ENCODE results near the gene CGNL1. TPM values are rescaled to one million over a fixed set of nuclear protein-coding genes. Genes with fewer than 3 reads are reported as not detected.

Gene CGNL1
- total RNA-seq, 2 donors from 2014 or later: 82.6 to 98.0 TPM

GRCh38 chr15:57597431-57597830 is 221.1 kb downstream of the CGNL1 start:
- no peaks in the 10 kb centered on the region for H3K4me1 ChIP-seq (ENCODE audit: control insufficient read depth, insufficient read depth, low read length)
- peaks cover 12% of the 10 kb centered on the region for H3K27me3 ChIP-seq (ENCODE audit: control insufficient read depth, insufficient read depth, low read length, poor library complexity, severe bottlenecking)
- H3K36me3 ChIP-seq (ENCODE audit: control insufficient read depth, insufficient read depth, low read length): no peaks in the 10 kb centered on the region
- Mint-ChIP-seq H3K27me3 (ENCODE audit: insufficient read depth) (peaks cover 20% of the 10 kb centered on the region), H3K27ac (no peak overlapping the region), H3K4me1 (no peaks in the 10 kb centered on the region), H3K4me3 (no peak overlapping the region), H3K9me3 (no peaks in the 10 kb centered on the region), H3K36me3 (ENCODE audit: low read depth) (no peaks in the 10 kb centered on the region)
- TF ChIP-seq, protein P1, sequence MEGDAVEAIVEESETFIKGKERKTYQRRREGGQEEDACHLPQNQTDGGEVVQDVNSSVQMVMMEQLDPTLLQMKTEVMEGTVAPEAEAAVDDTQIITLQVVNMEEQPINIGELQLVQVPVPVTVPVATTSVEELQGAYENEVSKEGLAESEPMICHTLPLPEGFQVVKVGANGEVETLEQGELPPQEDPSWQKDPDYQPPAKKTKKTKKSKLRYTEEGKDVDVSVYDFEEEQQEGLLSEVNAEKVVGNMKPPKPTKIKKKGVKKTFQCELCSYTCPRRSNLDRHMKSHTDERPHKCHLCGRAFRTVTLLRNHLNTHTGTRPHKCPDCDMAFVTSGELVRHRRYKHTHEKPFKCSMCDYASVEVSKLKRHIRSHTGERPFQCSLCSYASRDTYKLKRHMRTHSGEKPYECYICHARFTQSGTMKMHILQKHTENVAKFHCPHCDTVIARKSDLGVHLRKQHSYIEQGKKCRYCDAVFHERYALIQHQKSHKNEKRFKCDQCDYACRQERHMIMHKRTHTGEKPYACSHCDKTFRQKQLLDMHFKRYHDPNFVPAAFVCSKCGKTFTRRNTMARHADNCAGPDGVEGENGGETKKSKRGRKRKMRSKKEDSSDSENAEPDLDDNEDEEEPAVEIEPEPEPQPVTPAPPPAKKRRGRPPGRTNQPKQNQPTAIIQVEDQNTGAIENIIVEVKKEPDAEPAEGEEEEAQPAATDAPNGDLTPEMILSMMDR (conservative IDR thresholded peaks at IDR 0.05): no peak
- no peak overlapping the region for H3K9ac ChIP-seq (ENCODE audit: extremely low read depth, low read length, poor library complexity, severe bottlenecking)
- no peak overlapping the region for H3K4me3 ChIP-seq (ENCODE audit: low read length)
- no peak for DNase-seq
- 90 to 94% methylated on average over 2 to 3 of the region's 3 CpGs for WGBS, 2 experiments (ENCODE audit: insufficient coverage in 1 of 2, insufficient read length in 1 of 2)
- no peak overlapping the region for H3K27ac ChIP-seq (ENCODE audit: low read depth, low read length)
- H3K9me3 ChIP-seq (ENCODE audit: control insufficient read depth, low read length): no peaks in the 10 kb centered on the region

DNA sequence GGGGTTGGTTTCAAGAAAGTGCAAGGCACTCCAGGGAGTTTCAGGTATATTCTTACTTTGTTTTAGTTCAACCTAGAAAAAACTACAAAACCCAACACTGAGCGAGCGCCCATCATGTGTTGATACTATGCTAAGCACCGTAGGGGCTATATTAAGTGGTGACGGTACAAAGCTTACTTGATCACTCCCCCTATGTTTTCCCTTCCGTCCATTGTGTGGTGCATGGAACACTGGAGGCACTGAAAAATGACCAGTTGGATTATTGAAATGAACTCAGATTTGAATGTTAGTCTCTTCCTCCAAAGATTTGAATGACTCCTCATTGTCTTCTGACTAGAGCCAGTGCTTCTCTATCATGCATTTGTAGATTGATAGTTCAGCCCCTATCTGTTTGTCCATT is 222.0 kb downstream of the CGNL1 start:
- Histone ChIP-seq H3K4me3 (ENCODE audit: low read length) (no peak overlapping the region), H3K36me3 (ENCODE audit: control insufficient read depth, insufficient read depth, low read length) (no peaks in the 10 kb centered on the region), H3K27me3 (ENCODE audit: control insufficient read depth, insufficient read depth, low read length, poor library complexity, severe bottlenecking) (peaks cover 3% of the 10 kb centered on the region), H3K27ac (ENCODE audit: low read depth, low read length) (no peak overlapping the region), H3K9ac (ENCODE audit: extremely low read depth, low read length, poor library complexity, severe bottlenecking) (no peak overlapping the region), H3K4me1 (ENCODE audit: control insufficient read depth, insufficient read depth, low read length) (no peaks in the 10 kb centered on the region), H3K9me3 (ENCODE audit: control insufficient read depth, low read length) (no peaks in the 10 kb centered on the region)
- TF ChIP-seq, protein P1 (conservative IDR thresholded peaks at IDR 0.05): no peak
- Mint-ChIP-seq H3K4me3 (no peak overlapping the region), H3K27me3 (ENCODE audit: insufficient read depth) (peaks cover 13% of the 10 kb centered on the region), H3K27ac (no peak overlapping the region), H3K9me3 (no peaks in the 10 kb centered on the region), H3K36me3 (ENCODE audit: low read depth) (no peaks in the 10 kb centered on the region), H3K4me1 (no peaks in the 10 kb centered on the region)
- no peak for DNase-seq
- 91 to 97% methylated on average over 4 to 5 of the region's 5 CpGs for WGBS, 2 experiments (ENCODE audit: insufficient coverage in 1 of 2, insufficient read length in 1 of 2)

DNA sequence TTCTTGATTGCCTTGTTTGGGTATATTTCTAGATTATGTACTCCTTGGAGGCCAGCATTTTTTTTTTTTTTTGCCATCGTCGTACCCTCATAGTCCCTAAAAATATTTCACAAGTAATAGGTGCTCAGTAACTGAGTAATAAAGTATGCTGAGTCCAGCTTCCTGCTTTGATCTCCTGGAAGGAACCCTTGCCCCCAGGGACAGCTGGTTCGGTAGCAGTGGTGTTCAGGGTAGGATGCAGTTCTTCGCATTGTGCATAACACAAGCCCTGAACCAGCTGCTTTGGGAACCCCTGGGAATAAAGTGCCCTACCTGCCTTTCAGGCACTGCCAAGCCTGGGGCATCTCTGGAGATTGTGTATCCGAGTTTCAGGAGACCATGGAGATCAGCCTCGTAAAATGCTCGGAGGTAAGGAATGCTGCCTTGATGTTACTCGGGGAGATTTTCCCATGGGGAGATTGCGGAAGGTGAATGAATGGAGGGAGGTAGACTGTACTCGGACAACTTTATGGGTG is 223.0 kb downstream of the CGNL1 start:
- Histone ChIP-seq H3K36me3 (ENCODE audit: control insufficient read depth, insufficient read depth, low read length) (no peaks in the 10 kb centered on the region), H3K9me3 (ENCODE audit: control insufficient read depth, low read length) (no peaks in the 10 kb centered on the region), H3K4me3 (ENCODE audit: low read length) (no peak overlapping the region), H3K27me3 (ENCODE audit: control insufficient read depth, insufficient read depth, low read length, poor library complexity, severe bottlenecking) (no peaks in the 10 kb centered on the region), H3K9ac (ENCODE audit: extremely low read depth, low read length, poor library complexity, severe bottlenecking) (no peak overlapping the region), H3K27ac (ENCODE audit: low read depth, low read length) (no peak overlapping the region), H3K4me1 (ENCODE audit: control insufficient read depth, insufficient read depth, low read length) (no peaks in the 10 kb centered on the region)
- H3K27me3 Mint-ChIP-seq (ENCODE audit: insufficient read depth): peaks cover 6% of the 10 kb centered on the region
- WGBS, 2 experiments (ENCODE audit: insufficient coverage in 1 of 2, insufficient read length in 1 of 2): 93 to 94% methylated on average over 2 to 8 of the region's 10 CpGs
- H3K9me3 Mint-ChIP-seq: no peaks in the 10 kb centered on the region
- H3K27ac Mint-ChIP-seq: no peak overlapping the region
- H3K4me1 Mint-ChIP-seq: no peaks in the 10 kb centered on the region
- TF ChIP-seq, protein P1 (conservative IDR thresholded peaks at IDR 0.05): no peak
- no peak for DNase-seq
- no peak overlapping the region for H3K4me3 Mint-ChIP-seq
- H3K36me3 Mint-ChIP-seq (ENCODE audit: low read depth): no peaks in the 10 kb centered on the region

Data from endodermal cell (in vitro differentiated cells).